SK-N-SH (cell line): ENCODE measurements around the gene SETX. TPM values are rescaled to one million over a fixed set of nuclear protein-coding genes. Genes with fewer than 3 reads are reported as not detected.

Source experiments
- CTCF ChIA-PET: fragments of 300-600, 350-600 bp; formaldehyde crosslinking; extraction: SDS; loops from one replicate; lab custom pipeline; 2021; lab: Yijun Ruan, JAX
- POLR2A ChIA-PET: fragments of 350-600 bp; sonication (Branson Sonifier 250); formaldehyde crosslinking; extraction: SDS; loops from one replicate; lab custom pipeline; 2020; ENCODE audit warnings: antibody characterized with exemption, inconsistent platforms; lab: Yijun Ruan, JAX
- DNase-seq: peaks from one replicate; pipeline ENCODE4 v3.0.0; 2012
- H2AFZ ChIP-seq: fragments of 200-600 bp; sonication (generic); 2 replicates; pipeline ENCODE4 v1.8.1; 2016; ENCODE audit warnings: antibody characterized with exemption, mild to moderate bottlenecking, low read depth
- H3F3A ChIP-seq: fragments of 200-600 bp; sonication (generic); replicated peaks from 2 replicates; pipeline ENCODE3; 2016; ENCODE audit warnings: antibody characterized with exemption, mild to moderate bottlenecking; ENCODE audit not compliant: insufficient read depth
- H3K27ac ChIP-seq, 2 experiments: fragments of 200-500 bp in 1 of 2; fragments of 200-600 bp in 1 of 2; sonication (Bioruptor generic) in 1 of 2; sonication (generic), shearing (Covaris generic) in 1 of 2; 2 replicates each; pipeline versions ENCODE4 v1.5.1 to v1.6.1; 2014 to 2016; ENCODE audit warnings: low read depth in 2 of 2, inconsistent platforms in 1 of 2, low read length in 1 of 2, mild to moderate bottlenecking in 1 of 2, mixed read lengths in 1 of 2
- H3K27me3 ChIP-seq: fragments of 200-600 bp; sonication (generic), shearing (Covaris generic); 2 replicates; pipeline ENCODE4 v1.6.1; 2016; ENCODE audit warnings: mixed run types; ENCODE audit not compliant: insufficient read depth
- H3K36me3 ChIP-seq, 2 experiments: fragments of 200-500 bp in 1 of 2; fragments of 200-600 bp in 1 of 2; sonication (Bioruptor generic) in 1 of 2; sonication (generic) in 1 of 2; replicated peaks in 1 of 2; 2 replicates each; pipeline versions ENCODE3 to v1.5.1; 2014 to 2016; ENCODE audit warnings: low read length in 1 of 2, mild to moderate bottlenecking in 1 of 2; ENCODE audit not compliant: insufficient read depth in 2 of 2, control insufficient read depth in 1 of 2
- H3K4me1 ChIP-seq, 2 experiments: fragments of 200-500 bp in 1 of 2; fragments of 200-600 bp in 1 of 2; sonication (Bioruptor generic) in 1 of 2; sonication (generic), shearing (Covaris generic) in 1 of 2; 2 replicates each; pipeline versions ENCODE4 v1.5.1 to v1.6.1; 2014 to 2016; ENCODE audit warnings: low read depth in 1 of 2, low read length in 1 of 2, mixed run types in 1 of 2; ENCODE audit not compliant: insufficient read depth in 2 of 2, control insufficient read depth in 1 of 2
- H3K4me2 ChIP-seq: fragments of 200-600 bp; sonication (generic), shearing (Covaris generic); 2 replicates; pipeline ENCODE4 v1.6.1; 2017; ENCODE audit warnings: mixed run types
- H3K4me3 ChIP-seq, 2 experiments: fragments of 200-500 bp in 1 of 2; fragments of 200-600 bp in 1 of 2; sonication (Bioruptor generic) in 1 of 2; sonication (generic), shearing (Covaris generic) in 1 of 2; 2 replicates each; pipeline versions ENCODE4 v1.5.1 to v1.8.1; 2014 to 2016; ENCODE audit warnings: low read depth in 2 of 2, inconsistent platforms in 1 of 2, low read length in 1 of 2, mild to moderate bottlenecking in 1 of 2, mixed read lengths in 1 of 2, moderate library complexity in 1 of 2
- H3K79me2 ChIP-seq: fragments of 200-600 bp; sonication (generic); 2 replicates; pipeline ENCODE4 v1.8.1; 2017; ENCODE audit warnings: mild to moderate bottlenecking; ENCODE audit not compliant: insufficient read depth
- H3K9ac ChIP-seq: fragments of 200-600 bp; sonication (generic); 2 replicates; pipeline ENCODE4 v1.6.1; 2017; ENCODE audit warnings: mixed run types
- H3K9me2 ChIP-seq: fragments of 200-600 bp; sonication (generic); 2 replicates; pipeline ENCODE4 v1.6.1; 2017; ENCODE audit warnings: mixed run types
- H3K9me3 ChIP-seq: fragments of 200-600 bp; sonication (generic); 2 replicates; pipeline ENCODE4 v1.6.1; 2017; ENCODE audit warnings: mixed run types, mild to moderate bottlenecking, moderate library complexity
- H4K20me1 ChIP-seq: fragments of 200-600 bp; sonication (generic); 2 replicates; pipeline ENCODE4 v1.6.1; 2017; ENCODE audit warnings: mild to moderate bottlenecking, mixed run types; ENCODE audit not compliant: insufficient read depth
- CHD2 ChIP-seq: fragments of 150-350 bp; IDR thresholded peaks from 2 replicates; pipeline ENCODE4 v1.6.1; 2018; ENCODE audit warnings: low read length; ENCODE audit not compliant: partially characterized antibody
- ELF1 ChIP-seq: IDR thresholded peaks from 2 replicates; pipeline ENCODE4 v1.4.0; 2012
- EP300 ChIP-seq, 2 experiments: IDR thresholded peaks; 2 replicates each; pipeline versions ENCODE4 v1.4.0 to v1.6.1; 2012; ENCODE audit warnings: borderline replicate concordance in 1 of 2, low read depth in 1 of 2, low read length in 1 of 2
- EZH2phosphoT487 ChIP-seq: fragments of 200-600 bp; sonication (generic); IDR thresholded peaks from 2 replicates; pipeline ENCODE4 v1.6.1; 2017; ENCODE audit warnings: low read depth, mixed run types, mild to moderate bottlenecking, antibody characterized with exemption, moderate library complexity, borderline replicate concordance
- FOSL2 ChIP-seq: IDR thresholded peaks from 2 replicates; pipeline ENCODE4 v1.4.0; 2012; ENCODE audit warnings: low read depth, mild to moderate bottlenecking, moderate library complexity, borderline replicate concordance
- FOXJ3 ChIP-seq: sonication (generic); formaldehyde crosslinking; IDR thresholded peaks from 2 replicates; pipeline ENCODE4 v1.5.1; 2020; ENCODE audit warnings: mild to moderate bottlenecking, missing genetic modification reagents
- FOXM1 ChIP-seq: IDR thresholded peaks from 2 replicates; pipeline ENCODE4 v1.4.0; 2012; ENCODE audit warnings: low read depth, mild to moderate bottlenecking
- GABPA ChIP-seq: IDR thresholded peaks from 2 replicates; pipeline ENCODE4 v1.4.0; 2012; ENCODE audit warnings: low read depth, mild to moderate bottlenecking
- GATA2 ChIP-seq: sonication (generic); formaldehyde crosslinking; IDR thresholded peaks from 2 replicates; pipeline ENCODE4 v1.5.0; 2020; ENCODE audit warnings: mild to moderate bottlenecking, missing genetic modification reagents
- JUND ChIP-seq: IDR thresholded peaks from 2 replicates; pipeline ENCODE4 v1.4.0; 2012
- MEF2A ChIP-seq: IDR thresholded peaks from 2 replicates; pipeline ENCODE4 v1.4.0; 2012; ENCODE audit warnings: low read depth, borderline replicate concordance
- MXI1 ChIP-seq: IDR thresholded peaks from 2 replicates; pipeline ENCODE4 v1.6.1; 2012; ENCODE audit warnings: mild to moderate bottlenecking, low read depth, low read length, improper control_type of control experiment
- RAD21 ChIP-seq: IDR thresholded peaks from 2 replicates; pipeline ENCODE4 v1.6.1; 2012; ENCODE audit warnings: mild to moderate bottlenecking, low read length
- RXRA ChIP-seq: IDR thresholded peaks from 2 replicates; pipeline ENCODE4 v1.4.0; 2012; ENCODE audit warnings: low read depth, mild to moderate bottlenecking, borderline replicate concordance
- SMC3 ChIP-seq: IDR thresholded peaks from 2 replicates; pipeline ENCODE4 v1.6.1; 2012; ENCODE audit warnings: low read depth, low read length, improper control_type of control experiment
- TCF12 ChIP-seq: IDR thresholded peaks from 2 replicates; pipeline ENCODE4 v1.4.0; 2012
- TEAD4 ChIP-seq: IDR thresholded peaks from 2 replicates; pipeline ENCODE4 v1.4.0; 2012; ENCODE audit warnings: mild to moderate bottlenecking, borderline replicate concordance; ENCODE audit not compliant: insufficient read depth
- WGBS: methylation state at CpG from one replicate; pipeline ENCODE4 v1.1.6; 2017; ENCODE audit warnings: low lambda C conversion rate; 5-methylcytosine and 5-hydroxymethylcytosine counted together
- polyA plus RNA-seq, 3 experiments: library from polyadenylated mRNA; depleted of rRNA; stranded (reverse); fragments of >200 nt; gene quantifications; 2 replicates each; pipeline ENCODE4 v1.2.3, GENCODE V29; 2012
- TF ChIP-seq, protein P1 (sequence below): fragments of 150-350 bp; IDR thresholded peaks from 2 replicates; pipeline ENCODE4 v1.6.1; 2016; ENCODE audit warnings: mild to moderate bottlenecking, low read depth, low read length
- TF ChIP-seq, protein P2 (sequence below): fragments of 200-600 bp; sonication (generic); IDR thresholded peaks from 2 replicates; pipeline ENCODE4 v1.6.1; 2017; ENCODE audit warnings: antibody characterized with exemption, mild to moderate bottlenecking, moderate library complexity
- TF ChIP-seq, protein P3 (sequence below): IDR thresholded peaks from 2 replicates; pipeline ENCODE4 v1.6.1; 2012; ENCODE audit warnings: mild to moderate bottlenecking, low read depth, low read length, moderate library complexity

The SETX gene
- polyA plus RNA-seq, 1 of the 3 experiments (the other 2 are of a cell fraction): 12.3 TPM

DNA sequence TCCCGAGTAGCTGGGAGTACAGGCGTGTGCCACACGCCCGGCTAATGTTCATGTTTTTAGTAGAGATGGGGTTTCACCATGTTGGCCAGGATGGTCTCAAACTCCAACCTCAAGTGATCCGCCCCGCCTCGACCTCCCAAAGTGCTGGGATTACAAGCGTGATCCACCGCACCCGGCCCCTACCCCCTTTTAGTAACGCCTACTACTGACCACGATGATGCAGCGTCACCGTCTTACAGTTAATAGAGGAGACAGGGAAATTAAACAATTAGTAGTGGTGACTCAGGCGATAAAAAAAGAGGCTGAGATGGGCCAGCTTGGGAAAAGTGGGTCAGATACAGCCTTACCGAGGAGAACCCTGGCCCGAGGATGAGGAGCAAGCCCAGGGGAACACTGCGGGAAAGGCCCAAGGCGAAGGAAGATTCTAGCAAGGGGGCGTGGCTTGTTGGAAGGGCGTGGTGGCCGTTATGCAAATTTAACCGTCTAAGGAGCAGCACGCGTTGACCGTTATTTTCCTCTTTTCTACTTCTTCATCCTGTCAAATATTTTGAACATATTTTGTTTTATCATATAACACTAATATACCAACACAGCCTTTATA lies 1.6 kb upstream of the SETX start:
- TF ChIP-seq, protein P1, sequence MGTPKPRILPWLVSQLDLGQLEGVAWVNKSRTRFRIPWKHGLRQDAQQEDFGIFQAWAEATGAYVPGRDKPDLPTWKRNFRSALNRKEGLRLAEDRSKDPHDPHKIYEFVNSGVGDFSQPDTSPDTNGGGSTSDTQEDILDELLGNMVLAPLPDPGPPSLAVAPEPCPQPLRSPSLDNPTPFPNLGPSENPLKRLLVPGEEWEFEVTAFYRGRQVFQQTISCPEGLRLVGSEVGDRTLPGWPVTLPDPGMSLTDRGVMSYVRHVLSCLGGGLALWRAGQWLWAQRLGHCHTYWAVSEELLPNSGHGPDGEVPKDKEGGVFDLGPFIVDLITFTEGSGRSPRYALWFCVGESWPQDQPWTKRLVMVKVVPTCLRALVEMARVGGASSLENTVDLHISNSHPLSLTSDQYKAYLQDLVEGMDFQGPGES: no peak
- TF ChIP-seq RXRA (no peak), JUND (no peak), GABPA (no peak), RAD21 (no peak), GATA2 (CRISPR knock-in tag) (no peak), MEF2A (no peak), EP300 (IDR thresholded peaks at IDR 0.05; ENCODE audit: borderline replicate concordance in 1 of 2, low read depth in 1 of 2, low read length in 1 of 2) (no peak), EZH2phosphoT487 (no peak), TEAD4 (no peak), ELF1 (no peak), FOSL2 (no peak), MXI1 (no peak), FOXJ3 (CRISPR knock-in tag) (no peak), SMC3 (no peak), FOXM1 (no peak), CHD2 (no peak), TCF12 (no peak)
- TF ChIP-seq, protein P2, sequence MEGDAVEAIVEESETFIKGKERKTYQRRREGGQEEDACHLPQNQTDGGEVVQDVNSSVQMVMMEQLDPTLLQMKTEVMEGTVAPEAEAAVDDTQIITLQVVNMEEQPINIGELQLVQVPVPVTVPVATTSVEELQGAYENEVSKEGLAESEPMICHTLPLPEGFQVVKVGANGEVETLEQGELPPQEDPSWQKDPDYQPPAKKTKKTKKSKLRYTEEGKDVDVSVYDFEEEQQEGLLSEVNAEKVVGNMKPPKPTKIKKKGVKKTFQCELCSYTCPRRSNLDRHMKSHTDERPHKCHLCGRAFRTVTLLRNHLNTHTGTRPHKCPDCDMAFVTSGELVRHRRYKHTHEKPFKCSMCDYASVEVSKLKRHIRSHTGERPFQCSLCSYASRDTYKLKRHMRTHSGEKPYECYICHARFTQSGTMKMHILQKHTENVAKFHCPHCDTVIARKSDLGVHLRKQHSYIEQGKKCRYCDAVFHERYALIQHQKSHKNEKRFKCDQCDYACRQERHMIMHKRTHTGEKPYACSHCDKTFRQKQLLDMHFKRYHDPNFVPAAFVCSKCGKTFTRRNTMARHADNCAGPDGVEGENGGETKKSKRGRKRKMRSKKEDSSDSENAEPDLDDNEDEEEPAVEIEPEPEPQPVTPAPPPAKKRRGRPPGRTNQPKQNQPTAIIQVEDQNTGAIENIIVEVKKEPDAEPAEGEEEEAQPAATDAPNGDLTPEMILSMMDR: no peak
- TF ChIP-seq, protein P3, sequence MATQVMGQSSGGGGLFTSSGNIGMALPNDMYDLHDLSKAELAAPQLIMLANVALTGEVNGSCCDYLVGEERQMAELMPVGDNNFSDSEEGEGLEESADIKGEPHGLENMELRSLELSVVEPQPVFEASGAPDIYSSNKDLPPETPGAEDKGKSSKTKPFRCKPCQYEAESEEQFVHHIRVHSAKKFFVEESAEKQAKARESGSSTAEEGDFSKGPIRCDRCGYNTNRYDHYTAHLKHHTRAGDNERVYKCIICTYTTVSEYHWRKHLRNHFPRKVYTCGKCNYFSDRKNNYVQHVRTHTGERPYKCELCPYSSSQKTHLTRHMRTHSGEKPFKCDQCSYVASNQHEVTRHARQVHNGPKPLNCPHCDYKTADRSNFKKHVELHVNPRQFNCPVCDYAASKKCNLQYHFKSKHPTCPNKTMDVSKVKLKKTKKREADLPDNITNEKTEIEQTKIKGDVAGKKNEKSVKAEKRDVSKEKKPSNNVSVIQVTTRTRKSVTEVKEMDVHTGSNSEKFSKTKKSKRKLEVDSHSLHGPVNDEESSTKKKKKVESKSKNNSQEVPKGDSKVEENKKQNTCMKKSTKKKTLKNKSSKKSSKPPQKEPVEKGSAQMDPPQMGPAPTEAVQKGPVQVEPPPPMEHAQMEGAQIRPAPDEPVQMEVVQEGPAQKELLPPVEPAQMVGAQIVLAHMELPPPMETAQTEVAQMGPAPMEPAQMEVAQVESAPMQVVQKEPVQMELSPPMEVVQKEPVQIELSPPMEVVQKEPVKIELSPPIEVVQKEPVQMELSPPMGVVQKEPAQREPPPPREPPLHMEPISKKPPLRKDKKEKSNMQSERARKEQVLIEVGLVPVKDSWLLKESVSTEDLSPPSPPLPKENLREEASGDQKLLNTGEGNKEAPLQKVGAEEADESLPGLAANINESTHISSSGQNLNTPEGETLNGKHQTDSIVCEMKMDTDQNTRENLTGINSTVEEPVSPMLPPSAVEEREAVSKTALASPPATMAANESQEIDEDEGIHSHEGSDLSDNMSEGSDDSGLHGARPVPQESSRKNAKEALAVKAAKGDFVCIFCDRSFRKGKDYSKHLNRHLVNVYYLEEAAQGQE: no peak
- H3K4me3 ChIP-seq: no peak overlapping the region
- no peak for DNase-seq
- CTCF ChIA-PET: interaction anchor here (0.6 kb wide), 1 partner anchor 616 kb away, joined by 3 read pairs; no protein-coding TSS in a partner anchor
- no peaks in the 10 kb centered on the region for H3K9me2 ChIP-seq
- peaks cover 34% of the 10 kb centered on the region for H3K79me2 ChIP-seq
- 98% methylated on average over 26 of the region's 26 CpGs for WGBS
- no peaks in the 10 kb centered on the region for H3K27me3 ChIP-seq
- no peak overlapping the region for H3K9ac ChIP-seq
- peaks cover 3% of the 10 kb centered on the region for H3F3A ChIP-seq
- peaks cover 6% of the 10 kb centered on the region; the same call in 1 of the 2 replicates for H4K20me1 ChIP-seq
- H2AFZ ChIP-seq: no peak overlapping the region
- peaks cover 17 to 21% of the 10 kb centered on the region in 2 experiments for H3K36me3 ChIP-seq
- H3K4me2 ChIP-seq: no peak overlapping the region
- POLR2A ChIA-PET: interaction anchor here (2.6 kb wide), 1 partner anchor 16 kb away, joined by 13 read pairs; no protein-coding TSS in a partner anchor
- H3K9me3 ChIP-seq: no peaks in the 10 kb centered on the region
- H3K4me1 ChIP-seq: peaks cover 8 to 12% of the 10 kb centered on the region in 2 experiments
- no peak overlapping the region for H3K27ac ChIP-seq
